Fibroblast of gingiva (primary cell): Measurements from ENCODE around the gene CPEB4.
A peak's percentile ranks its signal among the peaks of the same experiment; 100 is the strongest.

ENCODE experiments used
- DNase-seq: peaks from one replicate; pipeline ENCODE4 v3.0.0-alpha.2; 2011; ENCODE audit warnings: low read depth

The CPEB4 gene

GRCh38 chr5:173887610-173888472, at the start of gene CPEB4:
Gene CPEB4, plus strand, starts transcription at chr5:173888349. Its CDS starts 1,385 bp downstream, at chr5:173889734.
- peak; percentile 99 for DNase-seq

- DNase-seq, result no peak
Measured at GRCh38 chr5:173839117-173839713, 48.9 kb upstream of the CPEB4 start.

- DNase-seq, result no peak
Measured at GRCh38 chr5:173840111-173840983, 47.8 kb upstream of the CPEB4 start.

GRCh38 chr5:173841710-173842109, 46.4 kb upstream of the CPEB4 start:
- no peak for DNase-seq

- no peak for DNase-seq
Measured at GRCh38 chr5:173843794-173844193, 44.4 kb upstream of the CPEB4 start.

GRCh38 chr5:173845321-173845720, 42.8 kb upstream of the CPEB4 start:
- no peak for DNase-seq

- no peak for DNase-seq
Measured at GRCh38 chr5:173846929-173847501, 41.1 kb upstream of the CPEB4 start.

- no peak for DNase-seq
Measured at GRCh38 chr5:173848986-173849596, 39.1 kb upstream of the CPEB4 start.

GRCh38 chr5:173849908-173850307, 38.2 kb upstream of the CPEB4 start:
- no peak for DNase-seq

GRCh38 chr5:173850659-173851058, 37.5 kb upstream of the CPEB4 start:
- no peak for DNase-seq

- DNase-seq, result no peak
Measured at GRCh38 chr5:173851595-173852243, 36.4 kb upstream of the CPEB4 start.

GRCh38 chr5:173852790-173853359, 35.3 kb upstream of the CPEB4 start:
- DNase-seq, result no peak

GRCh38 chr5:173853370-173854131, 34.6 kb upstream of the CPEB4 start:
- no peak for DNase-seq

- no peak for DNase-seq
Measured at GRCh38 chr5:173855162-173855994, 32.8 kb upstream of the CPEB4 start.

- no peak for DNase-seq
Measured at GRCh38 chr5:173855995-173856656, 32.0 kb upstream of the CPEB4 start.

GRCh38 chr5:173857234-173857633, 30.9 kb upstream of the CPEB4 start:
- DNase-seq, result no peak

- DNase-seq, result no peak
Measured at GRCh38 chr5:173858021-173858669, 30.0 kb upstream of the CPEB4 start.
